ENCODE results near the gene TMEM242. TPM values are rescaled to one million over a fixed set of nuclear protein-coding genes. Genes with fewer than 3 reads are reported as not detected.
A peak's percentile ranks its signal among the peaks of the same experiment; 100 is the strongest.

Gene TMEM242
- total and polyA plus RNA-seq, 2 of the 13 experiments (the other 11 are each of a cell fraction or from before 2014, with no cell fraction given) = 5.6 to 11.1 TPM

DNA sequence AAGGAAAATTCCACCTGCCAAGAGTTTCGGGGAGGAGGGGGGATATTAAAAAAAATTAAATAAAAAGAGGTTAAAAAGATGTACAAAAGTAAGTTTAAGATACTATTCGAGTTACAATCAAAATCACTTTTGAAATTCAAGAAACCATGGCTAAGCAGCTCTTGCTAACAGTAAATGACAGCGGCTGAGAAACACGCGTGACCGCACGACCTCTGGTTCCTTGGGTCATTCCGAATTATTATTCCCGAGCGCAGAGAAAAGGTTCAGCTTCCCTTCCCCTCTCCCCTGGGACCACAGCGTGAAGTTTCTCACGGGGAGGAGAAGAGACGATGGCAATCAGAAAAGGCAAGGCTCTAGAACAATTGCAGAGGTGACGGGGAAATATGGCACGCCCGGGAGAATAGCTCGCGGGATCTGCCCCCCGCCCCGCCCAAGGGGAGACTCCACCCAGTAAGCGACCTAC, 496 bp downstream of the TMEM242 start:
- no TSS peak for BruUV-seq (replicated peaks)
- peak overlapping the region; percentile 90 for H3K27ac ChIP-seq (ENCODE audit: extremely low read length, insufficient read depth, low read length)
- peak overlapping the region; percentile 94 for H3K9ac ChIP-seq (ENCODE audit: insufficient read depth, low read depth, low read length)
- H2AFZ ChIP-seq (ENCODE audit: low read length) = peak overlapping the region; percentile 45
- ChIA-PET CTCF (ENCODE audit: low intra/inter-chr PET ratio, low total read pairs) (interaction anchor here (2.0 kb wide), 1 partner anchor 8 kb away, joined by 8 read pairs; no protein-coding TSS in a partner anchor), POLR2A (interaction anchor here (0.7 to 4.7 kb wide), 17 partner anchors 8 to 689 kb away, joined by 3 to 73 read pairs (median 10); partner anchors contain the start of gene ZDHHC14)
- intact Hi-C loops (cut with micrococcal nuclease; ENCODE audit: unreplicated experiment) = no loop called here
- peaks cover 13% of the 10 kb centered on the region for H3K79me2 ChIP-seq (ENCODE audit: insufficient read depth, low read length)
- peak overlapping the region; percentile 94 to 96 (median 96) for H3K4me3 ChIP-seq (replicated peaks in 1 of 3; ENCODE audit: insufficient read depth in 1 of 3, low read depth in 2 of 3, low read length in 3 of 3)
- peaks cover 48% of the 10 kb centered on the region for H3K4me1 ChIP-seq (ENCODE audit: insufficient read depth, low read length)
- ATAC-seq (no peak; the same call in 1 of the 3 replicates), FAIRE-seq (no peak), DNase-seq (ENCODE audit: low spot score) (peak; percentile 85)
- in situ Hi-C loops (cut with HindIII; ENCODE audit: extremely low pct_ligation_motif_present, low pct_unique_long_range_greater_than_20kb) = loop anchor here (5.0 kb wide), 1 partner anchor 289 kb away; no protein-coding TSS in a partner anchor
- peaks cover 8 to 25% of the 10 kb centered on the region in 2 experiments for H3K36me3 ChIP-seq (replicated peaks in 1 of 2; ENCODE audit: control insufficient read depth in 1 of 2, insufficient read depth in 2 of 2, low read length in 2 of 2)
- H3K27me3 ChIP-seq (ENCODE audit: control insufficient read depth in 1 of 2, insufficient read depth in 2 of 2, low read length in 2 of 2) = no peaks in the 10 kb centered on the region; a peak in 2 of 5 replicates
- H4K20me1 ChIP-seq (ENCODE audit: insufficient read depth, low read length) = no peaks in the 10 kb centered on the region
- no peaks in the 10 kb centered on the region for H3K9me3 ChIP-seq (ENCODE audit: low read length)
- 7% methylated on average over 13 of the region's 21 CpGs for WGBS (ENCODE audit: low lambda C conversion rate)
- TF ChIP-seq, protein P1, sequence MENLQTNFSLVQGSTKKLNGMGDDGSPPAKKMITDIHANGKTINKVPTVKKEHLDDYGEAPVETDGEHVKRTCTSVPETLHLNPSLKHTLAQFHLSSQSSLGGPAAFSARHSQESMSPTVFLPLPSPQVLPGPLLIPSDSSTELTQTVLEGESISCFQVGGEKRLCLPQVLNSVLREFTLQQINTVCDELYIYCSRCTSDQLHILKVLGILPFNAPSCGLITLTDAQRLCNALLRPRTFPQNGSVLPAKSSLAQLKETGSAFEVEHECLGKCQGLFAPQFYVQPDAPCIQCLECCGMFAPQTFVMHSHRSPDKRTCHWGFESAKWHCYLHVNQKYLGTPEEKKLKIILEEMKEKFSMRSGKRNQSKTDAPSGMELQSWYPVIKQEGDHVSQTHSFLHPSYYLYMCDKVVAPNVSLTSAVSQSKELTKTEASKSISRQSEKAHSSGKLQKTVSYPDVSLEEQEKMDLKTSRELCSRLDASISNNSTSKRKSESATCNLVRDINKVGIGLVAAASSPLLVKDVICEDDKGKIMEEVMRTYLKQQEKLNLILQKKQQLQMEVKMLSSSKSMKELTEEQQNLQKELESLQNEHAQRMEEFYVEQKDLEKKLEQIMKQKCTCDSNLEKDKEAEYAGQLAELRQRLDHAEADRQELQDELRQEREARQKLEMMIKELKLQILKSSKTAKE (CRISPR knock-in tag; IDR thresholded peaks at IDR 0.05; ENCODE audit: borderline replicate concordance) = no peak
- TF ChIP-seq SNAPC2 (CRISPR knock-in tag; IDR thresholded peaks at IDR 0.05) = 0 out of 2 replicates have a peak, but pooled peaks have one; percentile 13
- no peak for TF ChIP-seq RAD51 (IDR thresholded peaks at IDR 0.05; ENCODE audit: borderline replicate concordance)
- TF ChIP-seq CHD2 (IDR thresholded peaks at IDR 0.05; ENCODE audit: low read depth, low read length) = peak; percentile 59; the same call in 1 of the 2 replicates
- 0 out of 2 replicates have a peak, but pooled peaks have one; percentile 20 for TF ChIP-seq PRMT3 (CRISPR knock-in tag; IDR thresholded peaks at IDR 0.05; ENCODE audit: borderline replicate concordance, low read depth)
- no peak for TF ChIP-seq IKZF1 (IDR thresholded peaks at IDR 0.05)
- TF ChIP-seq, protein P2, sequence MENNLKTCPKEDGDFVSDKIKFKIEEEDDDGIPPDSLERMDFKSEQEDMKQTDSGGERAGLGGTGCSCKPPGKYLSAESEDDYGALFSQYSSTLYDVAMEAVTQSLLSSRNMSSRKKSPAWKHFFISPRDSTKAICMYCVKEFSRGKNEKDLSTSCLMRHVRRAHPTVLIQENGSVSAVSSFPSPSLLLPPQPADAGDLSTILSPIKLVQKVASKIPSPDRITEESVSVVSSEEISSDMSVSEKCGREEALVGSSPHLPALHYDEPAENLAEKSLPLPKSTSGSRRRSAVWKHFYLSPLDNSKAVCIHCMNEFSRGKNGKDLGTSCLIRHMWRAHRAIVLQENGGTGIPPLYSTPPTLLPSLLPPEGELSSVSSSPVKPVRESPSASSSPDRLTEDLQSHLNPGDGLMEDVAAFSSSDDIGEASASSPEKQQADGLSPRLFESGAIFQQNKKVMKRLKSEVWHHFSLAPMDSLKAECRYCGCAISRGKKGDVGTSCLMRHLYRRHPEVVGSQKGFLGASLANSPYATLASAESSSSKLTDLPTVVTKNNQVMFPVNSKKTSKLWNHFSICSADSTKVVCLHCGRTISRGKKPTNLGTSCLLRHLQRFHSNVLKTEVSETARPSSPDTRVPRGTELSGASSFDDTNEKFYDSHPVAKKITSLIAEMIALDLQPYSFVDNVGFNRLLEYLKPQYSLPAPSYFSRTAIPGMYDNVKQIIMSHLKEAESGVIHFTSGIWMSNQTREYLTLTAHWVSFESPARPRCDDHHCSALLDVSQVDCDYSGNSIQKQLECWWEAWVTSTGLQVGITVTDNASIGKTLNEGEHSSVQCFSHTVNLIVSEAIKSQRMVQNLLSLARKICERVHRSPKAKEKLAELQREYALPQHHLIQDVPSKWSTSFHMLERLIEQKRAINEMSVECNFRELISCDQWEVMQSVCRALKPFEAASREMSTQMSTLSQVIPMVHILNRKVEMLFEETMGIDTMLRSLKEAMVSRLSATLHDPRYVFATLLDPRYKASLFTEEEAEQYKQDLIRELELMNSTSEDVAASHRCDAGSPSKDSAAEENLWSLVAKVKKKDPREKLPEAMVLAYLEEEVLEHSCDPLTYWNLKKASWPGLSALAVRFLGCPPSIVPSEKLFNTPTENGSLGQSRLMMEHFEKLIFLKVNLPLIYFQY (CRISPR knock-in tag; IDR thresholded peaks at IDR 0.05; ENCODE audit: borderline replicate concordance) = no peak
- TF ChIP-seq MTF1 (CRISPR knock-in tag; IDR thresholded peaks at IDR 0.05) = peak; percentile 24
- TF ChIP-seq TBL1XR1 (IDR thresholded peaks at IDR 0.05; ENCODE audit: borderline replicate concordance, low read length, partially characterized antibody) = no peak
- no peak for TF ChIP-seq SMYD3 (CRISPR knock-in tag; IDR thresholded peaks at IDR 0.05)
- no peak; the same call in 1 of the 2 replicates for TF ChIP-seq ZNF234 (CRISPR knock-in tag; conservative IDR thresholded peaks at IDR 0.05)
- TF ChIP-seq ZNF143 (CRISPR knock-in tag; IDR thresholded peaks at IDR 0.05) = no peak
- peak; percentile 33 for TF ChIP-seq NR2F6 (IDR thresholded peaks at IDR 0.05)
- no peak for TF ChIP-seq NR2F6 (CRISPR knock-in tag; IDR thresholded peaks at IDR 0.05)
- peak; percentile 88 for TF ChIP-seq ZNF7 (CRISPR knock-in tag; IDR thresholded peaks at IDR 0.05)
- TF ChIP-seq SP2 (CRISPR knock-in tag; IDR thresholded peaks at IDR 0.05) = no peak; the same call in 1 of the 2 replicates
- peak overlapping the region; percentile 91 for H3K4me2 ChIP-seq (ENCODE audit: low read depth, low read length)
